Keratinocyte (primary cell): ENCODE results near the gene ABCC11.

Experiments used
- CTCF ChIP-seq, 3 experiments: IDR thresholded peaks in 1 of 3; conservative IDR thresholded peaks in 1 of 3; optimal IDR thresholded peaks in 1 of 3; 2 replicates in 2 of 3; 3 replicates in 1 of 3; pipeline versions ENCODE3 to v1.5.1; 2011; ENCODE audit warnings: low read length in 3 of 3, mild to moderate bottlenecking in 3 of 3, moderate library complexity in 2 of 3, control low read depth in 1 of 3, inconsistent platforms in 1 of 3; ENCODE audit not compliant: insufficient read depth in 2 of 3; ENCODE audit errors: extremely low read depth in 1 of 3
- EZH2 ChIP-seq: IDR thresholded peaks from one replicate; pipeline ENCODE4 v1.6.1; 2012; ENCODE audit warnings: inconsistent platforms, mild to moderate bottlenecking, low read length, moderate library complexity

GRCh38 chr16:48193846-48194245, 53.5 kb downstream of the ABCC11 start:
- TF ChIP-seq CTCF (optimal IDR thresholded peaks at IDR 0.05 in 1 of 3, IDR thresholded peaks at IDR 0.05 in 1 of 3, conservative IDR thresholded peaks at IDR 0.05 in 1 of 3; ENCODE audit: extremely low read depth in 1 of 3, insufficient read depth in 2 of 3, low read length in 3 of 3) (no peak), EZH2 (no peak)
